ENCODE measurements around the gene TRAPPC10. TPM values are rescaled to one million over a fixed set of nuclear protein-coding genes. Genes with fewer than 3 reads are reported as not detected.

Gene TRAPPC10
- total and polyA plus RNA-seq, 10 of the 15 experiments (the other 5 are each of a cell fraction or from before 2014, with no cell fraction given), result 1.1 to 39.6 (median 28.2) TPM

- SMC1A ChIA-PET (ENCODE audit: uncharacterized antibody, unreplicated experiment), result interaction anchor here (0.9 kb wide), 1 partner anchor 23 kb away, joined by 3 read pairs; no protein-coding TSS in a partner anchor
- POLR2A ChIA-PET, result no interaction called here
- H3K79me2 ChIP-seq (ENCODE audit: control insufficient read depth, insufficient read depth, low read length), result peaks cover 5% of the 10 kb centered on the region
- in situ Hi-C loops (cut with MboI), result loop anchor here (5.0 kb wide), 1 partner anchor 35 kb away; no protein-coding TSS in a partner anchor
- no peak overlapping the region for H2AFZ ChIP-seq (ENCODE audit: control insufficient read depth, low read depth, low read length)
- WGBS (ENCODE audit: insufficient coverage, insufficient replicate concordance, low lambda C conversion rate, missing lambda C conversion rate), result 85% methylated on average over 14 of the region's 14 CpGs
- BruUV-seq (replicated peaks), result no TSS peak
- intact Hi-C loops (cut with micrococcal nuclease; ENCODE audit: unreplicated experiment), result no loop called here
- H3K9ac ChIP-seq (ENCODE audit: control insufficient read depth, insufficient read depth, low read length), result no peak overlapping the region
- no peaks in the 10 kb centered on the region for H3K9me3 ChIP-seq (replicated peaks; ENCODE audit: control insufficient read depth, insufficient read depth, low read length)
- peaks cover 25 to 27% of the 10 kb centered on the region in 2 experiments; a peak in 3 of 4 replicates for H3K36me3 ChIP-seq (ENCODE audit: control insufficient read depth in 2 of 2, insufficient read depth in 2 of 2, low read length in 1 of 2)
- TF ChIP-seq MXI1 (IDR thresholded peaks at IDR 0.05; ENCODE audit: low read depth, low read length), result no peak
- no peak for TF ChIP-seq TCF7 (IDR thresholded peaks at IDR 0.05; ENCODE audit: borderline replicate concordance)
- no peak for TF ChIP-seq MTA3 (IDR thresholded peaks at IDR 0.05; ENCODE audit: borderline replicate concordance, low read length)
- TF ChIP-seq MTA2 (IDR thresholded peaks at IDR 0.05; ENCODE audit: low read depth), result no peak
- no peak for TF ChIP-seq STAT3 (IDR thresholded peaks at IDR 0.05; ENCODE audit: low read depth, low read length)
- no peak for TF ChIP-seq ZNF207 (IDR thresholded peaks at IDR 0.05; ENCODE audit: borderline replicate concordance)
- no peak for TF ChIP-seq IKZF1 (conservative IDR thresholded peaks at IDR 0.05)
- no peak for TF ChIP-seq SIX5 (IDR thresholded peaks at IDR 0.05; ENCODE audit: low read depth, low read length, severe bottlenecking)
- TF ChIP-seq, protein P1, sequence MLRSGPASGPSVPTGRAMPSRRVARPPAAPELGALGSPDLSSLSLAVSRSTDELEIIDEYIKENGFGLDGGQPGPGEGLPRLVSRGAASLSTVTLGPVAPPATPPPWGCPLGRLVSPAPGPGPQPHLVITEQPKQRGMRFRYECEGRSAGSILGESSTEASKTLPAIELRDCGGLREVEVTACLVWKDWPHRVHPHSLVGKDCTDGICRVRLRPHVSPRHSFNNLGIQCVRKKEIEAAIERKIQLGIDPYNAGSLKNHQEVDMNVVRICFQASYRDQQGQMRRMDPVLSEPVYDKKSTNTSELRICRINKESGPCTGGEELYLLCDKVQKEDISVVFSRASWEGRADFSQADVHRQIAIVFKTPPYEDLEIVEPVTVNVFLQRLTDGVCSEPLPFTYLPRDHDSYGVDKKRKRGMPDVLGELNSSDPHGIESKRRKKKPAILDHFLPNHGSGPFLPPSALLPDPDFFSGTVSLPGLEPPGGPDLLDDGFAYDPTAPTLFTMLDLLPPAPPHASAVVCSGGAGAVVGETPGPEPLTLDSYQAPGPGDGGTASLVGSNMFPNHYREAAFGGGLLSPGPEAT (IDR thresholded peaks at IDR 0.05; ENCODE audit: low read depth), result no peak
- no peak for TF ChIP-seq ZNF622 (IDR thresholded peaks at IDR 0.05)
- TF ChIP-seq RELA (IDR thresholded peaks at IDR 0.05; ENCODE audit: borderline replicate concordance, partially characterized antibody), result no peak
- no peak for TF ChIP-seq EGR1 (IDR thresholded peaks at IDR 0.05; ENCODE audit: borderline replicate concordance in 1 of 2, low read depth in 2 of 2, low read length in 2 of 2)
- TF ChIP-seq SPI1 (IDR thresholded peaks at IDR 0.05; ENCODE audit: borderline replicate concordance, insufficient read depth, low read depth, low read length), result no peak
- no peak for TF ChIP-seq IRF5 (IDR thresholded peaks at IDR 0.05; ENCODE audit: borderline replicate concordance)
- no peak for TF ChIP-seq RAD51 (IDR thresholded peaks at IDR 0.05)
- no peak for TF ChIP-seq ASH2L (IDR thresholded peaks at IDR 0.05; ENCODE audit: borderline replicate concordance, low read depth)
- no peak for TF ChIP-seq NR2C1 (IDR thresholded peaks at IDR 0.05)
- ATAC-seq, result no peak
- no peaks in the 10 kb centered on the region for H3K27me3 ChIP-seq (replicated peaks in 1 of 2; ENCODE audit: control insufficient read depth in 2 of 2, insufficient read depth in 2 of 2, low read length in 1 of 2)
- RAD21 ChIA-PET (ENCODE audit: unreplicated experiment), result interaction anchor here (0.5 kb wide), 1 partner anchor 30 kb away, joined by 3 read pairs; no protein-coding TSS in a partner anchor
- peaks cover 4% of the 10 kb centered on the region; the same call in 1 of the 2 replicates for H4K20me1 ChIP-seq (ENCODE audit: control insufficient read depth, insufficient read depth)
- no peak overlapping the region for H3K4me2 ChIP-seq (ENCODE audit: control insufficient read depth, insufficient read depth)
- no peak overlapping the region for H3K4me3 ChIP-seq
- H3K27ac ChIP-seq (ENCODE audit: control insufficient read depth, insufficient read depth), result no peak overlapping the region
- no peak for DNase-seq (ENCODE audit: low read depth, low spot score)
- no peak for FAIRE-seq
- CTCF ChIA-PET, result no interaction called here
- H3K4me1 ChIP-seq (ENCODE audit: control insufficient read depth, insufficient read depth, low read length), result no peaks in the 10 kb centered on the region
Observed at GRCh38 chr21:44052071-44052829, 40.1 kb downstream of the TRAPPC10 start.

All from GM12878 (cell line).